ENCODE results near the gene ASIC4.

Gene ASIC4, protein sequence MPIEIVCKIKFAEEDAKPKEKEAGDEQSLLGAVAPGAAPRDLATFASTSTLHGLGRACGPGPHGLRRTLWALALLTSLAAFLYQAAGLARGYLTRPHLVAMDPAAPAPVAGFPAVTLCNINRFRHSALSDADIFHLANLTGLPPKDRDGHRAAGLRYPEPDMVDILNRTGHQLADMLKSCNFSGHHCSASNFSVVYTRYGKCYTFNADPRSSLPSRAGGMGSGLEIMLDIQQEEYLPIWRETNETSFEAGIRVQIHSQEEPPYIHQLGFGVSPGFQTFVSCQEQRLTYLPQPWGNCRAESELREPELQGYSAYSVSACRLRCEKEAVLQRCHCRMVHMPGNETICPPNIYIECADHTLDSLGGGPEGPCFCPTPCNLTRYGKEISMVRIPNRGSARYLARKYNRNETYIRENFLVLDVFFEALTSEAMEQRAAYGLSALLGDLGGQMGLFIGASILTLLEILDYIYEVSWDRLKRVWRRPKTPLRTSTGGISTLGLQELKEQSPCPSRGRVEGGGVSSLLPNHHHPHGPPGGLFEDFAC

GRCh38 chr2:219514196-219514761 is at the start of gene ASIC4:
ASIC4 (plus strand) TSS chr2:219514482; CDS start chr2:219514725, 243 bp downstream.
- DNase-seq (ENCODE audit: low read depth in 2 of 3, low spot score in 2 of 3), result no peak

DNA sequence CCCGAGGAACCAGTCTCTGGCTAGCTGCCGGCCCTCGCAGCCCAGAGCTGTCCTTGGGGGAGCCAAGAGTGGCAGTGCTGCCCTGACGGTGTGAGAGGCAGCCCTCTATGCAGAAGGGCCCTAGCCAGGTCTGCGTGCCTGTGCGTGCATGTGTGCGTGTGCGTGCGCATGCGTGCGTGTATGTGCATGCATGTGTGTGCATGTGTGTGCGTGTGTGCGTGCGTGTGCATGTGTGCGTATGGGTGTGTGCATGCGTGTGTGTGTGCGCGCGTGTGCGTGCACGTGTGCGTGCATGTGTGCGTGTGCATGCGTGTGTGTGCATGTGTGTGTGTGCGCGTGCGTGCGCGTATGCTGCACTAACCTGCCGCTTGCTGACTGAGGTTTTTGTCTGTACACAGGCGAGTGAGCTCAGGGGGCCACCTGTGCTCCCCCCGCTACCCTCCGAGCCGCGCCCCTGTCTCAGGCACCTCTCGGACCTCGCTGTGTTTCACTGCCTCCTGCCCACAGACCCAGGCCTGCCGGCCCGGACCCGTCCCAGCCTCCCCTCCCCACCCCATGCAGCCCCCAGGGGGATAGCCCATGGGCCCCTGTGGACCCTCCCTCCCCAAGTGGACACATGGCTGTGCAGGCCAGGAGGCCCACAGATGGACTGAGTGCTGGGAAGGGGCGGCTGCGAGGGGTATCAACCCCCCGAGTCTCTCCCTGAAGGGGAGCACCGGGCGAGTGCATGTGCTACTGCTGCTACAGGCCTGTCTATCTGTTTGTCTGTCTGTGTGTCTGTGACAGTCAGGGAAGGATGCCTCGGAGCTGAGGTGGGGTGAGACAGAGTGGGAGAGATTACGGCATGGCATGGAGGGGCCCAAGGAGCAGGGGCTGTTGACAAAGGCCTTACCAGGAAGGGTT is 48.4 kb upstream of the ASIC4 start:
- no peak for DNase-seq (ENCODE audit: low read depth in 2 of 3, low spot score in 2 of 3)

- DNase-seq (ENCODE audit: low read depth in 2 of 3, low spot score in 2 of 3), result no peak
Measured at GRCh38 chr2:219466816-219467735, 47.2 kb upstream of the ASIC4 start.

- no peak for DNase-seq (ENCODE audit: low read depth in 2 of 3, low spot score in 2 of 3)
Measured at GRCh38 chr2:219467736-219468075, 46.6 kb upstream of the ASIC4 start.

GRCh38 chr2:219468410-219469185 is 45.7 kb upstream of the ASIC4 start:
- DNase-seq (ENCODE audit: low read depth in 2 of 3, low spot score in 2 of 3), result no peak

GRCh38 chr2:219469186-219469724 is 45.0 kb upstream of the ASIC4 start:
- DNase-seq (ENCODE audit: low read depth in 2 of 3, low spot score in 2 of 3), result no peak

- no peak for DNase-seq (ENCODE audit: low read depth in 2 of 3, low spot score in 2 of 3)
Measured at GRCh38 chr2:219470429-219470828, 43.9 kb upstream of the ASIC4 start.

- DNase-seq (ENCODE audit: low read depth in 2 of 3, low spot score in 2 of 3), result no peak
Measured at GRCh38 chr2:219471476-219472371, 42.6 kb upstream of the ASIC4 start.

DNA sequence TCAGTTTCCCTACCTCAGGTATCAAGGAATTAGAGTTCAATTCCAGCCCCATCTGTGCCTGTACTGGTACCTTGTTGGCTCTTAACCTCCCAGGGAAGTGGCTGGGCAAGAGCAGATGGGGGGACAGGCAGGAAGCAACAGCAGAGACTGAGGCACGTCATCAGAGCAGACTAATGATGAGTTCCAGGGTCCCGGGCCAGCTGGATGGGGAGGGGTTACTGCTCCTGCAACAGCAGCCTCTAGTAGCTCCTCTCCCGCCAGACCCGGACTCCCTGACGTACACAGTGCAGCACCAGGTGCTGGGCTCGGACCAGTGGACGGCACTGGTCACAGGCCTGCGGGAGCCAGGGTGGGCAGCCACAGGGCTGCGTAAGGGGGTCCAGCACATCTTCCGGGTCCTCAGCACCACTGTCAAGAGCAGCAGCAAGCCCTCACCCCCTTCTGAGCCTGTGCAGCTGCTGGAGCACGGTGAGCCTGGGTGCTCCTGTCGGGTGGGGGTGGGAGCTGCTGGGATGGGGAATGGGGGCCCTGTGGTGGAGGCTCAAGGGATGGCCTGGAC is 41.6 kb upstream of the ASIC4 start:
- DNase-seq (ENCODE audit: low read depth in 2 of 3, low spot score in 2 of 3), result no peak

GRCh38 chr2:219473511-219473910 is 40.8 kb upstream of the ASIC4 start:
- no peak for DNase-seq (ENCODE audit: low read depth in 2 of 3, low spot score in 2 of 3)

DNA sequence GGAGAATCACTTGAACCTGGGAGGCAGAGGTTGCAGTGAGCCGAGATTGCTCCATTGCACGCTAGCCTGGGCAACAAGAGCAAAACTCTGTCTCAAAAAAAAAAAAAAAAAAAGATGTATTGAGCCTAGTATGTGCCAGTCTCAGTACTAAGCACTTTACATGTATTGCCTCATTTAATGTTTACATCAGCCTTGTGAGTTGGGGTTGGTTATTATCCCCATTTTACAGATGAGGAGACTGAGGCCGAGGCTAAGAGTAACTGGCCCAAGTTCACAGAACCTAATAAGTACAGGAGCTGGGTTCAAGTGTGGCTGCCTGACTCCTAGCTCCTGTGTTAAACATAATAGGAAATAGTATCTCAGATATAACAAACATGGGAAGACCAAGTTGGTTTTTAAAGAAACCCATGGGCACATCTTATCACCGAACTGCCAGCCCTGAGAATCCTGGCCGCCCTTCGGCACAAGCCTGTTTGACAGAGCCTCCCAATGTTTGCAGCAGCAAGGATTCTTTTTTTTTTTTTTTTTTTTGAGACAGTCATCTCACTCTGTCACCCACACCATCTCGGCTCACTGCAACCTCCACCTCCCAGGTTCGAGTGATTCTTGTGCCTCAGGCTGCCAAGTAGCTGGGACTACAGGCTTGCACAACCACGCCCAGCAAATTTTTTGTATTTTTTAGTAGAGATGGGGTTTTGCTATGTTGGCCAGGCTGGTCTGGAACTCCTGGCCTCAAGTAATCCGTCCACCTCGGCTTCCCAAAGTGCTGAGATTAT is 39.8 kb upstream of the ASIC4 start:
- no peak for DNase-seq (ENCODE audit: low read depth in 2 of 3, low spot score in 2 of 3)

DNA sequence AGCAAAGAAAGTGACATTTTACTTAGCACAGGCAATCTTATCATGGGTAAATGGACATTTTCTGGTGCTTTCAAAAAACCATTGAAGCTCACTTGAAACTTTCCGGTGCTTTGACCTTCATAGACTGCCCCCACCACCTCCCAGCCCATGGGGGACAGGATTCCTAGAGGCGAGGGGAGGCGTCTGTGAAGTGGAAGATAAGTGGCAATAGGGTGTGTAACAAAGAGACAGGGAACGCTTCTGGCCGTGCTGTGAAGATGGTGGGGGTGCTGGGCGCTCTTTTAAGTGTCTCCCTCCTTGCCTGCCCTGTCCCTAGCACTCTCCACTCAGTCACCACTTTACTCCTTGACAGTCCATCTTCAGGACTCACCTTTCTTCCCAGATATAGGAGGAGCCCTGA is 39.0 kb upstream of the ASIC4 start:
- DNase-seq (ENCODE audit: low read depth in 2 of 3, low spot score in 2 of 3), result no peak

- peak in 2 of 3 experiments; percentile 47 to 50 for DNase-seq (ENCODE audit: low read depth in 2 of 3, low spot score in 2 of 3)
Measured at GRCh38 chr2:219475697-219476651, 38.3 kb upstream of the ASIC4 start.

DNA sequence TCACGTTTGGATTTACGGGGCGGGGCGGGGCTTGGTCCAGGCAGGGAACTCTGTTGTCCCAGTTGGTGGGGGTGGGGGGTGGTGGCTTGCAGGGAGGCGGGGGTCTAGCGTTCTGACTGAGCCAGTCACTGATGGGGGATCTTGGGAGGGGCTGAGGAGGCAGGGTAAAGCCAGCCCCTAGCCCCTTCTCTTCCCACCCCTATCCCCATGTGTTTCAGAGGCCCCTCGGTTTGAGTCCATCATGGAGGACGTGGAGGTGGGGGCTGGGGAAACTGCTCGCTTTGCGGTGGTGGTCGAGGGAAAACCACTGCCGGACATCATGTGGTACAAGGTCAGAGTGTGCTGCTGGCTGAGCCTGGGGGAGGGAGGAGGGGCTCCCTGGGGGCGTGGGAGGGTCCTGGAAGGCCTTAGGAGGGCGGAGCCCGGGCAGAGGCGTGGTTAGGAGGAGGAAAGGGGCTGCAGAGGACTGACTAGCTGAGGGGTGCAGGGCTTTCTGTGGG is 37.6 kb upstream of the ASIC4 start:
- DNase-seq (ENCODE audit: low read depth in 2 of 3, low spot score in 2 of 3), result no peak

DNA sequence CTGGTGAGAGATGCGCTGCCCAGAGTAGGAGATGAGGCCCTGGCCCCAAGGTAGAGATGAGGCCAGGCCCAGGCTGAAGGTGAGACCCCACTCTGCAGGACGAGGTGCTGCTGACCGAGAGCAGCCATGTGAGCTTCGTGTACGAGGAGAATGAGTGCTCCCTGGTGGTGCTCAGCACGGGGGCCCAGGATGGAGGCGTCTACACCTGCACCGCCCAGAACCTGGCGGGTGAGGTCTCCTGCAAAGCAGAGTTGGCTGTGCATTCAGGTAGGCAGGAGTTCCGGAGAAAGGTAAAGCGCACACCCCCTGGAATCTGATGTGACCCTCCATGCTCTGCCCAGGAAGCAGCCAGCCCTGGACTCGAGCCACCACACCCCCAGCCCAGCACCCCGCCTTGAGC is 37.1 kb upstream of the ASIC4 start:
- no peak for DNase-seq (ENCODE audit: low read depth in 2 of 3, low spot score in 2 of 3)

DNA sequence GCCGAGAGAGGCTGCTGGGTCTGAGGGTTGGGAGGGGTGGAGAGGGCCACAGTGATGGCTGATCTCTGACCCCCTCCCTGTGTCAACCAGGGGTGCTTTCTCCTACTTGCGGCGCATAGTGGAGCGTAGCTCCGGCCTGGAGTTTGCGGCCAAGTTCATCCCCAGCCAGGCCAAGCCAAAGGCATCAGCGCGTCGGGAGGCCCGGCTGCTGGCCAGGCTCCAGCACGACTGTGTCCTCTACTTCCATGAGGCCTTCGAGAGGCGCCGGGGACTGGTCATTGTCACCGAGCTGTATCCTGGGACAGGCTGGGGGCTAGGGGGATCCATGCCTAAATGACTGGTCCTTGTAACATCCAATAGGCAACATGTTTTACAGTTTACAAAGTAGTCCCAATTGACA is 36.5 kb upstream of the ASIC4 start:
- no peak for DNase-seq (ENCODE audit: low read depth in 2 of 3, low spot score in 2 of 3)
